Measurements from ENCODE around the gene SLITRK3.

DNA sequence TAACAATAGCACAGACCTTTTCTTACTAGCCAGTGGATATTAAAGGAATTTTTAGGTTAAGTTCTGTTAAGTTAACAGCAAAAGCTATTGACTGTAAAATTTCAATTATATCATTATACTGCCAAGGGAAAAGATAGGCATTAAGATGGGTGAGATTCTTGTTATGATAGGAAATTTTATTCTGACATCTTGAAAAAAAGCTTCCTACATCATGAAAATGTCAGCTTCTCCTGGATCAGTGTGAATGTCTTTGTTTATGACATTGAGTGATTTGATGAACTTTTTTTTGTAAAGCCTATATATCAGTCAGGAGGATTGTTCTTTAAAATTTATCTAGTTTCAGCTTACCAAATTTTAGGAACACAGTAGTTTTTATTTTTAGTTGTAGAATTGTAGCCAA lies 47.4 kb upstream of the SLITRK3 start:
- TF ChIP-seq EZH2 (IDR thresholded peaks at IDR 0.05; ENCODE audit: borderline replicate concordance): no peak
- TF ChIP-seq, protein P1, sequence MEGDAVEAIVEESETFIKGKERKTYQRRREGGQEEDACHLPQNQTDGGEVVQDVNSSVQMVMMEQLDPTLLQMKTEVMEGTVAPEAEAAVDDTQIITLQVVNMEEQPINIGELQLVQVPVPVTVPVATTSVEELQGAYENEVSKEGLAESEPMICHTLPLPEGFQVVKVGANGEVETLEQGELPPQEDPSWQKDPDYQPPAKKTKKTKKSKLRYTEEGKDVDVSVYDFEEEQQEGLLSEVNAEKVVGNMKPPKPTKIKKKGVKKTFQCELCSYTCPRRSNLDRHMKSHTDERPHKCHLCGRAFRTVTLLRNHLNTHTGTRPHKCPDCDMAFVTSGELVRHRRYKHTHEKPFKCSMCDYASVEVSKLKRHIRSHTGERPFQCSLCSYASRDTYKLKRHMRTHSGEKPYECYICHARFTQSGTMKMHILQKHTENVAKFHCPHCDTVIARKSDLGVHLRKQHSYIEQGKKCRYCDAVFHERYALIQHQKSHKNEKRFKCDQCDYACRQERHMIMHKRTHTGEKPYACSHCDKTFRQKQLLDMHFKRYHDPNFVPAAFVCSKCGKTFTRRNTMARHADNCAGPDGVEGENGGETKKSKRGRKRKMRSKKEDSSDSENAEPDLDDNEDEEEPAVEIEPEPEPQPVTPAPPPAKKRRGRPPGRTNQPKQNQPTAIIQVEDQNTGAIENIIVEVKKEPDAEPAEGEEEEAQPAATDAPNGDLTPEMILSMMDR (IDR thresholded peaks at IDR 0.05; ENCODE audit: poor library complexity): no peak
- TF ChIP-seq EZH2phosphoT487 (IDR thresholded peaks at IDR 0.05; ENCODE audit: low read depth, severe bottlenecking, unreplicated experiment): no peak

Data from hepatocyte (in vitro differentiated cells).